Panc1 (cell line): ENCODE data around the gene CCDC69.

Source experiments
- CTCF ChIP-seq: fragments of 450-650 bp; IDR thresholded peaks from 2 replicates; pipeline ENCODE4 v1.5.1; 2017; ENCODE audit warnings: mild to moderate bottlenecking
- POLR2AphosphoS5 ChIP-seq: IDR thresholded peaks from 2 replicates; pipeline ENCODE4 v1.6.1; 2012; ENCODE audit warnings: mild to moderate bottlenecking, low read depth, low read length, moderate library complexity
- REST ChIP-seq, 2 experiments: IDR thresholded peaks; 2 replicates each; pipeline ENCODE4 v1.6.1; 2011 to 2012; ENCODE audit warnings: low read depth in 2 of 2, control low read depth in 1 of 2, low read length in 1 of 2, mild to moderate bottlenecking in 1 of 2, moderate library complexity in 1 of 2; ENCODE audit not compliant: insufficient read depth in 1 of 2
- SIN3A ChIP-seq: IDR thresholded peaks from 2 replicates; pipeline ENCODE4 v1.6.1; 2012; ENCODE audit warnings: low read depth, mild to moderate bottlenecking, low read length, moderate library complexity, borderline replicate concordance; ENCODE audit not compliant: insufficient read depth
- TCF7L2 ChIP-seq: IDR thresholded peaks from 2 replicates; pipeline ENCODE4 v1.6.1; 2011; ENCODE audit warnings: mild to moderate bottlenecking, low read depth, low read length, inconsistent platforms

- TF ChIP-seq CTCF (no peak), POLR2AphosphoS5 (no peak), TCF7L2 (no peak), REST (IDR thresholded peaks at IDR 0.05; ENCODE audit: insufficient read depth in 1 of 2, low read depth in 2 of 2, low read length in 1 of 2) (no peak), SIN3A (no peak)
Observed at GRCh38 chr5:151192626-151193025, 31.3 kb downstream of the CCDC69 start.
